HG02981 (cell line): ENCODE data around the gene PNCK.

ENCODE experiments used
- ATAC-seq: cut with Tn5 transposase; IDR thresholded peaks from one replicate; pipeline ENCODE4 v1.9.1; 2021; ENCODE audit warnings: mild to moderate bottlenecking, moderate library complexity; ENCODE audit not compliant: unreplicated experiment

The PNCK gene

DNA sequence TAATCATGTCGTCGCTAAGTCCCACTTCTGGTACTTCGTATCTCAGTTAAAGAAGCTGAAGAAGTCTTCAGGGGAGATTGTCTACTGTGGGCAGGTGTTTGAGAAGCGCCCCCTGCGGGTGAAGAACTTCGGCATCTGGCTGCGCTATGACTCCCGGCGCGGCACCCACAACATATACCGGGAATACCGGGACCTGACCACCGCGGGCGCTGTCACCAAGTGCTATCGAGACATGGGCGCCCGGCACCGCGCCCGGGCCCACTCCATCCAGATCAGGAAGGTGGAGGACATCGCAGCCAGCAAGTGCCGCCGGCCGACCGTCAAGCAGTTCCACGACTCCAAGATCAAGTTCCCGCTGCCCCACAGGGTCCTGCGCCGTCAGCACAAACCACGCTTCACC lies 11.3 kb downstream of the PNCK start:
- no peak for ATAC-seq

GRCh38 chrX:153659268-153659667 lies 14.3 kb downstream of the PNCK start:
- ATAC-seq, result no peak

- no peak for ATAC-seq
Measured at GRCh38 chrX:153657161-153657560, 16.5 kb downstream of the PNCK start.

DNA sequence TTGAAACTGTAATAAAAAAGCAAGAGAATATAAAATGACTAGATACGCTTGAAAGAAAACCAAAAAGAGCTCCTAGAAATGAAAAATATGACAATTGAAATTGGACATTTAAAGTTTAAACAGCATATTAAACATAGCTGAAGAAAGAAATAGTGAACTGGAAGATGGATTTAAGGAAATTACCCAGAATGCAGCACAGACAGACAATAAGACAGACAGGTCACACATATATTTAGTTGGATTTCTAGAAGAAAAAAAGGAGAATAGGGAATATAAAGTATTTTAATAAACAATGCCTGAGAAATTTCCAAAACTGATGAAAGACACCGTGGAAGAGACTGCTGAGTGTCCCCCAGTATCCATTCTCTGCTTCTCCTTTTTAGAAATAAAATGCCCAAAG lies 20.1 kb downstream of the PNCK start:
- no peak for ATAC-seq

- no peak for ATAC-seq
Measured at GRCh38 chrX:153651540-153652079, 22.0 kb downstream of the PNCK start.

DNA sequence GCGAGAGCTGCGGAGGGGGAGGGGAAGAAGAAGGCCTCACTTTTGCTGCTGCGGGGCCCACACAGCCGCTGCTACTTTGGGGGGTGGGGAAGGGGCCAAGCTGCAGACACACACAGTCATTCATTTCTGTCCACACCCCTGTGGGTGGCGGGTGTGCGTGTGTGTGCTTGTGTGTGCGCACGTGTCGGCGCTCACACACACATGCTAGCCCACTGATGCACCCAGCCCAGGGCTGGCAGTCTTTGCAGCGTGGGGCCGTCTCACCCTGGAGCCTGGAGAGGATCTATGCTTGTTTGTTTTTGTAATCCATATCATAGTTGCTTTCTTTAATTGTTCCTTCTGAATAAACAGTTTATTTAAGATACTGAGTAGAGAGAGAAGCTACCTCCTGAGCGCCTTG lies 22.7 kb downstream of the PNCK start:
- no peak for ATAC-seq

DNA sequence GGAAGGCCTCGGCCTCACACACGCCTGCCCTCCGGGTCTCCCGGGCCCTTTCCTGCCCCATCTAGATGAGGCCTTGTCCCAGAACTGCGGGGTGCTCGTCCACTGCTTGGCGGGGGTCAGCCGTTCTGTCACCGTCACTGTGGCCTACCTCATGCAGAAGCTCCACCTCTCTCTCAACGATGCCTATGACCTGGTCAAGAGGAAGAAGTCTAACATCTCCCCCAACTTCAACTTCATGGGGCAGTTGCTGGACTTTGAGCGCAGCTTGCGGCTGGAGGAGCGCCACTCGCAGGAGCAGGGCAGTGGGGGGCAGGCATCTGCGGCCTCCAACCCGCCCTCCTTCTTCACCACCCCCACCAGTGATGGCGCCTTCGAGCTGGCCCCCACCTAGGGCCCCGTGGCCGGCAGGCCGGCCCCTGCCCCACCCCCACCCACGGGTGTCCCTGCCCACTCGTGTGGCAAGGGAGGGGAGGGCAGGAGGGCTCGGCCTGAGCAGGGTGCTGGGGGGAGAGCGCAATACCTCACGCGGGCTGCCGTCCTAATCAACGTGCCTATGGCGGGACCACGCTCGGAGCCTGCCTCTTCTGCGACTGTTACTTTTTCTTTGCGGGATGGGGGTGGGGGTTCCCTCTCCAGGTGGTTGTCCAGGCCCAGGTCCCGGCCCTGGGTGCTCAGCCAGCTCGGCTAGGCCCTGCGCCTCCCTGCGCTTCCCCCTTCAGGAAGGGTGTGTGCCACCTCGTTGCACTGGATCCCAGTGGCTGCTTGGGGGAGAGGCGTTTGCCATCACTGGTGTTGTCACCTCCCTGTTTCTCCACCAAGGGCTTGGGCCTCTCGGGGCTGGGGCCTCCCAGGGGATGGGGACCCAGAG lies 23.5 kb downstream of the PNCK start:
- ATAC-seq, result no peak

DNA sequence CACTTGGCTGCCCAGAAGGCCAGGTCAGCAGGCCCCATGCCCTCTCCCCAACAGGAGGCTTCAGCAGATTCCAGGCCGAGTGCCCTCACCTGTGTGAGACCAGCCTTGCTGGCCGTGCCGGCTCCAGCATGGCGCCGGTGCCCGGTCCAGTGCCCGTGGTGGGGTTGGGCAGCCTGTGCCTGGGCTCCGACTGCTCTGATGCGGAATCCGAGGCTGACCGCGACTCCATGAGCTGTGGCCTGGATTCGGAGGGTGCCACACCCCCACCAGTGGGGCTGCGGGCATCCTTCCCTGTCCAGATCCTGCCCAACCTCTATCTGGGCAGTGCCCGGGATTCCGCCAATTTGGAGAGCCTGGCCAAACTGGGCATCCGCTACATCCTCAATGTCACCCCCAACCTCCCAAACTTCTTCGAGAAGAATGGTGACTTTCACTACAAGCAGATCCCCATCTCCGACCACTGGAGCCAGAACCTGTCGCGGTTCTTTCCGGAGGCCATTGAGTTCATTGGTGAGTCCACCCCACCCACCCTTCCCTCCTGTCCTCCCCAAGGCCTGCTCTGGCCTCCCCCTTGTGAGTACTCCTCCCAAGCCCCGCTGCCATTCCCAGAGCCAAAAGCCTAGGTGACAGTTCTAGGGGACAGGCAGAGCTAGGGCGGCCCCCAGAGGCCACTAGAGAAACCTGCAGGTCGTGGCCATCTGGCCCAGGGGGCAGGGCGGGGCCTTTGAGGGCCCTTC lies 24.3 kb downstream of the PNCK start:
- ATAC-seq, result no peak

- no peak for ATAC-seq
Measured at GRCh38 chrX:153648358-153649177, 25.0 kb downstream of the PNCK start.

DNA sequence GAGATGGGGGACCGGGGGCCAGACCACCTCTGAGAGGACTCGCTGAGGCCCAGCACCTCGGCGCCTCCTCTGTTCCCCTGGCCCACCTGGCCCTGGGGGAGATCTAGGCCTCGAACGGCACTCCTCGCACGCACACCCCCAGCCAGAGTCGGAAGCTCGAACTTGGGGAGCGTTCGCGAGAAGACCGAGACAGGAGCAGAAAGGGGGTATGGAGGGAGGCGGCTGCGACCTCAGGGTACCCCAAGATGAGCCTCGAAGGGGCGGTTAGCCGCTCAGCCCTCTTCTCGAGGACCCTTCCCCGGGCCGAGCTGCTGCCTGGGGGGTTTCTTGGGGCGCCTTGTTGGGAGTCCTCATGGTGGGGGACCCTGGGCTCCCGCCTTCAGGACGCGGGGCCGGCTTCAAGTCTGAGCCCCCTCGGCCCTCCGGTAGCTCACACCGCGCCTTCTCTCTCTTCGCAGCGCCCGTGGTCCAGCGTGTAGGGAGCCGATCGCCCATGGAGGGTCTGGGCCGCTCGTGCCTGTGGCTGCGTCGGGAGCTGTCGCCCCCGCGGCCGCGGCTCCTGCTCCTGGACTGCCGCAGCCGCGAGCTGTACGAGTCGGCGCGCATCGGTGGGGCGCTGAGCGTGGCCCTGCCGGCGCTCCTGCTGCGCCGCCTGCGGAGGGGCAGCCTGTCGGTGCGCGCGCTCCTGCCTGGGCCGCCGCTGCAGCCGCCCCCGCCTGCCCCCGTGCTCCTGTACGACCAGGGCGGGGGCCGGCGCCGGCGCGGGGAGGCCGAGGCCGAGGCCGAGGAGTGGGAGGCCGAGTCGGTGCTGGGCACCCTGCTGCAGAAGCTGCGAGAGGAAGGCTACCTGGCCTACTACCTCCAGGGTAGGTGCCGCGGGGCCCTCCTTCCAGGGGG lies 25.9 kb downstream of the PNCK start:
- ATAC-seq, result no peak

DNA sequence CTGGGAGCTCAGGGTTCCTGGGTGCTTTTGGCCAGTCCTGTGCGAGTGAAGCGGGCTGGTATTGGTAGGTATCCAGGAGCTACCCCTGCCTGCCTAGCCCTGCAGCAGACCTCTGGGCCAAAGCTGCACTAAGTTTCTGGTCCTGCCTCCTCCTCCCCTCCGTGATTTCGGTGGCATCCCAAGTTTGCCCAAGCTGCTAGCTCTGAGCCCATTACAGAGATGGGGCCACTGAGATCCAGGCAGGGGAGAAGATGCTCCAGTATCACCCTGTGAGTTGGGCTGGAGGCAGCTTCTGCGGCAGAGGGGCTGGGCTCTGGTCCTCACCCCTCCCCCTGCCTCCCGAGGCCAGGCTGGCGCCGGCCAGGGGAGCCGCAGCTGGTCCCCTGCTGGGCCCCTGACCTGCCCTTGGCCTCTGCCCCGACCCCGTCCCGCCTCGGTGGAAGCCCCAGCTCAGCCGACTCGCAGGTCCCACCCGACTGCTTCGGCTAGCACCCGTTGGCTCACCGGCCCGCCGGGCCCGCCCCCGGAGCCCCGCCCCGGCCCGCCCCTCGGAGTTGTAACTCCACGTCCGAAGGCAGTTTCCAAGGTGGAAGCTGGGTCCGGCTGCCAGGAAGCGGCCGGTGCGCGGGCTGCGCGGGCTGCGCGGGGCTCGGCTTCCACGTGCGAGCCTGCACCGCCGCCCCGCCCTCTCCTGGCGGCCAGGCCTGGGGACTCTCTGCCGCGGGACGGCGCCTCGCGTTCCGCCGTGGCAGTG lies 26.8 kb downstream of the PNCK start, which contains the start of gene DUSP9:
DUSP9 (plus strand) TSS at position 584 of the 754 bp plus-strand sequence. CDS start 751 bp downstream, outside the sequence.
- no peak for ATAC-seq

GRCh38 chrX:153645921-153646488 lies 27.6 kb downstream of the PNCK start:
- ATAC-seq, result no peak

DNA sequence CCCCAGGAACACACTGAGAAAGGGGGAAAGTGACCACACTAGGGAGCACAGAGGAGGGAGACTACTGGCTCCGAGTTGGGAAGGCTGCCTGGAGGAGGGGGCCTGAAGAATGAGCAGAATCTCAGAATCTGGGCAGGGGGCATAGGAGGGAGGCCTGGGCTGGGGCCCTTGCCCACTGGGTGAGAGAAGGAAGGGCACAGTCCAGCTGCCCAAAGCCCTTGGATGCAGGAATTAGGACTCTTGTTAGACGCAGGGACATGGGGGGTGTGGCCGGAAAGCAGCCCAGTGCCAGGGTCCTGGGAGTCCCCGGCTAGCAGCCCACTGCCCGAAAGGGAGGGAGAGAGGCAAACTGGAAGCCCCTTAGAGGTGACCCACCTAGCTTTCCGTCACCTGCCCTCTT lies 28.5 kb downstream of the PNCK start:
- no peak for ATAC-seq

GRCh38 chrX:153644356-153645125 lies 29.1 kb downstream of the PNCK start:
- ATAC-seq, result no peak

- no peak for ATAC-seq
Measured at GRCh38 chrX:153643431-153644351, 29.9 kb downstream of the PNCK start.

DNA sequence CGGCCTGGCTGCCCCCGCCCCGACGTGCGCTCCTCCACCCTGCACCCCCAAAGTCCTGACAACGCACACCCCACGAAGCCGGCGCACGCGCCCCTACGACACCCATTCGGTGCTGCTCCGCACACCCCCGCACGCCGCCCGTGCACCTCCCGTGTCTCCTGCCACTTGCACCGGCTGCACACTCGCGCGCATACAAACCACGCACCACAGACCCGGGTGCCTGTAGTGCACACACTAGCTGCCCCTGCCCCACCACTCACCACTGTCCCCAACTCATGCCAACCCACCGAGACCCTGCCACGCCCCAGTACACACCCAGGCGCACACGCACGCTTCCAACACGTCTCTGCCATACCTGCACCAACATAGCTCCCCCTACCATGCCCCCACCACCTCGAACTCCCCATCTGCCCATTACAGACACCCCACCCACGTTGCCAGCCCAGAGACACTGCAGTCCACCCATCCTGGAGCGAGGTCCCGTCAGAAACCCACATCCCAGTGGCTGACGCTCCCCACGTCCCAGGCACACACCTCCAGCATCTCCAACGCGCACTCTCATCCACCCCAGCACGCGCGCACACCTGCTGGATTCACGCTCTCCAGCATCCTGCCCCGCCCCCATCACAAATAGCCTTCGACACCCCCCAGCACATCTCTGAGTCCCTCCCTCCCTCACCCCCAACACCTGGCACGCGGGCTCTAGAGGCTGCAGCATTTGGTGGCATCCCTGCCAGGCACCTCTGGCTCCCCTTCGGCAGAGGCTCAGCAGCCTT lies 30.8 kb downstream of the PNCK start:
- ATAC-seq, result no peak
